Activated naive CD8-positive, alpha-beta T cell (primary cell): ENCODE results near the gene CCDC81.

Experiments
- H3K27ac Mint-ChIP-seq: one replicate; pipeline ENCODE4 v1.8.0; 2021; ENCODE audit warnings: mixed read lengths
- H3K27me3 Mint-ChIP-seq: one replicate; pipeline ENCODE4 v1.8.0; 2021; ENCODE audit warnings: mixed read lengths
- H3K36me3 Mint-ChIP-seq: one replicate; pipeline ENCODE4 v1.8.0; 2021; ENCODE audit warnings: mixed read lengths
- H3K4me1 Mint-ChIP-seq: one replicate; pipeline ENCODE4 v1.8.0; 2021; ENCODE audit warnings: low read depth, mixed read lengths
- H3K4me3 Mint-ChIP-seq: one replicate; pipeline ENCODE4 v1.8.0; 2021; ENCODE audit warnings: mild to moderate bottlenecking, mixed read lengths
- H3K9me3 Mint-ChIP-seq: one replicate; pipeline ENCODE4 v1.8.0; 2021; ENCODE audit warnings: low read depth, mixed read lengths

Gene CCDC81

GRCh38 chr11:86459682-86460460 is 85.2 kb downstream of the CCDC81 start:
- H3K36me3 Mint-ChIP-seq, result peaks cover under 1% of the 10 kb centered on the region
- peaks cover 2% of the 10 kb centered on the region for H3K4me1 Mint-ChIP-seq
- no peaks in the 10 kb centered on the region for H3K9me3 Mint-ChIP-seq
- no peak overlapping the region for H3K27ac Mint-ChIP-seq
- H3K27me3 Mint-ChIP-seq, result no peaks in the 10 kb centered on the region
- no peak overlapping the region for H3K4me3 Mint-ChIP-seq

- Mint-ChIP-seq H3K4me3 (no peak overlapping the region), H3K27ac (no peak overlapping the region), H3K36me3 (peaks cover 2% of the 10 kb centered on the region), H3K9me3 (no peaks in the 10 kb centered on the region), H3K4me1 (peaks cover 2% of the 10 kb centered on the region), H3K27me3 (no peaks in the 10 kb centered on the region)
Measured at GRCh38 chr11:86460461-86461385, 86.0 kb downstream of the CCDC81 start.

GRCh38 chr11:86461892-86462291 is 87.2 kb downstream of the CCDC81 start:
- Mint-ChIP-seq H3K27me3 (no peaks in the 10 kb centered on the region), H3K36me3 (peaks cover 2% of the 10 kb centered on the region), H3K27ac (no peak overlapping the region), H3K4me3 (no peak overlapping the region), H3K4me1 (no peaks in the 10 kb centered on the region), H3K9me3 (no peaks in the 10 kb centered on the region)

- no peaks in the 10 kb centered on the region for H3K27me3 Mint-ChIP-seq
- H3K4me1 Mint-ChIP-seq, result no peaks in the 10 kb centered on the region
- H3K36me3 Mint-ChIP-seq, result peaks cover 2% of the 10 kb centered on the region
- no peaks in the 10 kb centered on the region for H3K9me3 Mint-ChIP-seq
- H3K4me3 Mint-ChIP-seq, result no peak overlapping the region
- H3K27ac Mint-ChIP-seq, result no peak overlapping the region
Measured at GRCh38 chr11:86463120-86463519, 88.4 kb downstream of the CCDC81 start.

DNA sequence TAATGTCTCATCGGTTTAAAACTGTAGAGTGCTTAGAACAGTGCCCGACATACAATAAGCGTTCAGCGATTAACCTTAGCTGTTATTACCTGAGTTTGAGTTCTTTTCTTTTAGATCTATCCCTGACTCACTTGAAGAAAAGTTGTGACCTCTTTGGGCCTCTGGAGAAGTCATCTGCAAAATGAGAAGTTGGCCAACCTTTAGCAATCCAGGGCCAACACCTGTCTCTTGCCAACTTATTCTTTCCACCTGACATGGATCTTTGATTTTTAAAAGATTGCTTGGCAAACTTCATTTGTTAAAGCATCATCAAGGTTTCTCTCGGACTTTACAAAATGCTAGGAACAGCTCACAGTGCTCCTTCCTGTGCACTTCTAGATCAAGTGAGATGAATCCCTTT is 89.3 kb downstream of the CCDC81 start:
- peaks cover 2% of the 10 kb centered on the region for H3K36me3 Mint-ChIP-seq
- H3K4me3 Mint-ChIP-seq, result no peak overlapping the region
- no peak overlapping the region for H3K27ac Mint-ChIP-seq
- no peaks in the 10 kb centered on the region for H3K9me3 Mint-ChIP-seq
- H3K4me1 Mint-ChIP-seq, result no peaks in the 10 kb centered on the region
- no peaks in the 10 kb centered on the region for H3K27me3 Mint-ChIP-seq

DNA sequence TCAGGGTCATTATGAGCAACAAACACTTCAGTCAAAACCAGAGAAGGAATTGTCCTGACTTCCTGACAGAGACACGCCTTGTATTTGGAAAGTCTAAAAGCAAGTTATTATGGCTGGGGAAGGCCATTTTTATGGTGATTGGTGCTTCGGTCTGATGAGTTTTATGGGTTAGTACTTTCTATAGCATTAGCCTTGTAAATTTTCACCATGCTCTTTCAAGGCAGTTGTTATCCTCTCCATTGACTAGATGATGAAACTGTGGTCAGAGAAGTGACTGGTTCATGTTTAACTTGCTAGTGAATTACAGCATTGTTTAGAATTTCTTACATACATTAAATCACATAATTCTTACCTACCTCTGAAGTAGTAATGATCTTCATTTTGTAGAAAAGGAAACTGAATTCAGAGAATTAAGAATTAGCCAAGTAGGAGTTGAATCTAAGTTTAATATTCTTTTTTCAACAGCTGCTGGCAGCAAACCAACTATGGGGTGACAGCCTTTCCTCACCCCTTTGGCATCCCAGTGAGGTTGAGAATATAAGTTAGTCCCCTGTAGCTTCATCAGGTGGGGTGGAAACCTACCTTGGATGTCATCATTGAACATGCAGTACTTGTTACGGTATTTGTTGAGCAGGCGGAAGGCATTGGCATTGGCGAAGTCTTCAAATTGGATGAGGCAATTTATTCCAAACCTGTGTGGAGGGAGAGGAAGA is 90.0 kb downstream of the CCDC81 start:
- Mint-ChIP-seq H3K27me3 (no peaks in the 10 kb centered on the region), H3K27ac (no peak overlapping the region), H3K36me3 (peaks cover 2% of the 10 kb centered on the region), H3K4me3 (no peak overlapping the region), H3K9me3 (no peaks in the 10 kb centered on the region), H3K4me1 (no peaks in the 10 kb centered on the region)

DNA sequence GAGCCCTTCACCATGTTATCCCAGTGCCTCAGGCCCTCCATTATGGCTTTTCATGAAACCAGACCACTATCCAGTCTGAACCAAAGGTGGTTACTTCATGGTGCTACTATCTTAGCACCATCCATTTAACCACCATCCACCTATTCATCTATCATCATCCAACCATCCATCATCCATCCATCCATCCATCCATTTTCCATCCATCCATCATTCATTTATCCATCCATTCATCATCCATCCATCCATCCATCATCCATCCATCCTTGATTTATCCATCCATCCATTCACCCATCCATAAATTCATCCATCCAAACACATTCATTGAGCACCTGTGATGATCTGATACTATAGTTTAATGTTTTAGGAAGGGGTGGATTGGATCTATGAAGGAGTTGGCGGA is 93.5 kb downstream of the CCDC81 start:
- Mint-ChIP-seq H3K27ac (no peak overlapping the region), H3K4me3 (no peak overlapping the region), H3K4me1 (no peaks in the 10 kb centered on the region), H3K27me3 (no peaks in the 10 kb centered on the region), H3K9me3 (no peaks in the 10 kb centered on the region), H3K36me3 (peaks cover 2% of the 10 kb centered on the region)

DNA sequence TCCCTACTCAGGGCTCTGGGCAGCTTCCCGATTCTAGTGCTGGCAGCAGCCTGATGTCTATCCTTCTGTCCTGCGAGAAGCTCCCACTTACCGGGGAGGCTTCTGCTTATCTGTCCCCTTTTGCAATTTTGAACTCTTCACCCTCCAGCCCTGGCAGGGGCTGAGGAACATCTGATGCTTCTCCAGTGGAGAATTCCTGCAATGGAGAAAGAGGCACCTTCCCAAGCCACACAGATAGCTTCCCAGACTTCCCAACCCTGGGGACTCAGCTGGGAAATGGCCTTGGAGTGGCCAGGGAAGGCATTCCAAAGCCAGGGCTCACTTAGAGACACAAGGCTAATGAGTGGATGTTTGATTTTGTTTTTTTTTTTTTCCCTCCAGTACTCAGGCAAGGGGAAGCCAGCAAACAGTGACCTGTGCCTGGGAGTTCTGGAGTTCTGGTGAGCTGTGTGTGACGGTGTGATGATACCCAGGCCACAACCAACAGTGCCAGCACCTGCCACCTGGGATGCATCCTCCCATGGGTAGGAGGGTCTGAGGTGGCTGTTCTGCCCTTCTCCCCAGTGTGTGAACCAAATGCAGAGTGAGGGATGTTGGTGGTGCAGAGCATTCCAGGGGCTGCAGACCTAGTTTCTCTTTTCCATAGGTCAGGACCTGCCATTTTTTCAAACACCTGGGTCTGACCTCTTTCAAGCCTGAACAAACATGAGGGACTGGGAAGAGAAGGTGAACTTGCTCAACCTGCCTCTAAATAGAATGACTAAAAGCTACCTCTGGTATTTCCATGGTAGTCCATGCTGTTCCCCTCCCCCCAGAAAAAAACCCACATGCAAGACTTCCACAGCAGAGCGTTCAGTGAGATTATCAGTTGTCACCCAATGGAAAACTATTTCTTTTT is 95.1 kb downstream of the CCDC81 start:
- no peak overlapping the region for H3K27ac Mint-ChIP-seq
- H3K27me3 Mint-ChIP-seq, result no peaks in the 10 kb centered on the region
- H3K4me1 Mint-ChIP-seq, result no peaks in the 10 kb centered on the region
- H3K9me3 Mint-ChIP-seq, result no peaks in the 10 kb centered on the region
- peaks cover 2% of the 10 kb centered on the region for H3K36me3 Mint-ChIP-seq
- H3K4me3 Mint-ChIP-seq, result no peak overlapping the region
